ENCODE data around the gene TOLLIP. TPM values are rescaled to one million over a fixed set of nuclear protein-coding genes. Genes with fewer than 3 reads are reported as not detected.
A peak's percentile ranks its signal among the peaks of the same experiment; 100 is the strongest.

The TOLLIP gene
- total RNA-seq, 1 donor from 2014 or later = 67.5 TPM

DNA sequence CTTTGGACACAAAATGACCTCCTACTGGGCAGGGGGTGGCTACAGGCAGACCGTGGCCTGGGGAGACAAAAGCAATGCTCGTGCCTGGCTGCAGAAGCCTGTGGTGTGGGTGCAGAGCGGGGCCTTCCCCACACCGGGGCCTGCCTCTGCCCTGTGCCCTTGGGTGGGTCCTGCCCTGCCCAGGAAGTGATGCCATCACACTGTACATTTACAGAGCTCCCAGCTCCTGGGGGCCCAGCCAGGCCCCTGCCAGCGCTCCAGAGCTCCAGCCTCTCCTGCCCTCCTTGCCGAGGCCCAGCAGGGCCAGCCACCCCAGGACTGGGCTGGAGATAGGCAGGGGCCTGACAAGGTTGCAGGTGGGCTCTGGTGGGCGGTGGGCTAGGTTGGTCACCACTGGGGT, 46.4 kb downstream of the TOLLIP start:
- Mint-ChIP-seq H3K27ac (ENCODE audit: unreplicated experiment) (no peak overlapping the region), H3K36me3 (ENCODE audit: unreplicated experiment) (peaks cover 22% of the 10 kb centered on the region), H3K4me1 (ENCODE audit: low read depth, unreplicated experiment) (no peaks in the 10 kb centered on the region), H3K9me3 (ENCODE audit: unreplicated experiment) (peaks cover 9% of the 10 kb centered on the region), H3K4me3 (ENCODE audit: unreplicated experiment) (no peak overlapping the region), H3K27me3 (ENCODE audit: unreplicated experiment) (peaks cover 3% of the 10 kb centered on the region)
- TF ChIP-seq, protein P1, sequence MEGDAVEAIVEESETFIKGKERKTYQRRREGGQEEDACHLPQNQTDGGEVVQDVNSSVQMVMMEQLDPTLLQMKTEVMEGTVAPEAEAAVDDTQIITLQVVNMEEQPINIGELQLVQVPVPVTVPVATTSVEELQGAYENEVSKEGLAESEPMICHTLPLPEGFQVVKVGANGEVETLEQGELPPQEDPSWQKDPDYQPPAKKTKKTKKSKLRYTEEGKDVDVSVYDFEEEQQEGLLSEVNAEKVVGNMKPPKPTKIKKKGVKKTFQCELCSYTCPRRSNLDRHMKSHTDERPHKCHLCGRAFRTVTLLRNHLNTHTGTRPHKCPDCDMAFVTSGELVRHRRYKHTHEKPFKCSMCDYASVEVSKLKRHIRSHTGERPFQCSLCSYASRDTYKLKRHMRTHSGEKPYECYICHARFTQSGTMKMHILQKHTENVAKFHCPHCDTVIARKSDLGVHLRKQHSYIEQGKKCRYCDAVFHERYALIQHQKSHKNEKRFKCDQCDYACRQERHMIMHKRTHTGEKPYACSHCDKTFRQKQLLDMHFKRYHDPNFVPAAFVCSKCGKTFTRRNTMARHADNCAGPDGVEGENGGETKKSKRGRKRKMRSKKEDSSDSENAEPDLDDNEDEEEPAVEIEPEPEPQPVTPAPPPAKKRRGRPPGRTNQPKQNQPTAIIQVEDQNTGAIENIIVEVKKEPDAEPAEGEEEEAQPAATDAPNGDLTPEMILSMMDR (IDR thresholded peaks at IDR 0.05; ENCODE audit: partially characterized antibody, unreplicated experiment) = no peak
- DNase-seq = no peak

DNA sequence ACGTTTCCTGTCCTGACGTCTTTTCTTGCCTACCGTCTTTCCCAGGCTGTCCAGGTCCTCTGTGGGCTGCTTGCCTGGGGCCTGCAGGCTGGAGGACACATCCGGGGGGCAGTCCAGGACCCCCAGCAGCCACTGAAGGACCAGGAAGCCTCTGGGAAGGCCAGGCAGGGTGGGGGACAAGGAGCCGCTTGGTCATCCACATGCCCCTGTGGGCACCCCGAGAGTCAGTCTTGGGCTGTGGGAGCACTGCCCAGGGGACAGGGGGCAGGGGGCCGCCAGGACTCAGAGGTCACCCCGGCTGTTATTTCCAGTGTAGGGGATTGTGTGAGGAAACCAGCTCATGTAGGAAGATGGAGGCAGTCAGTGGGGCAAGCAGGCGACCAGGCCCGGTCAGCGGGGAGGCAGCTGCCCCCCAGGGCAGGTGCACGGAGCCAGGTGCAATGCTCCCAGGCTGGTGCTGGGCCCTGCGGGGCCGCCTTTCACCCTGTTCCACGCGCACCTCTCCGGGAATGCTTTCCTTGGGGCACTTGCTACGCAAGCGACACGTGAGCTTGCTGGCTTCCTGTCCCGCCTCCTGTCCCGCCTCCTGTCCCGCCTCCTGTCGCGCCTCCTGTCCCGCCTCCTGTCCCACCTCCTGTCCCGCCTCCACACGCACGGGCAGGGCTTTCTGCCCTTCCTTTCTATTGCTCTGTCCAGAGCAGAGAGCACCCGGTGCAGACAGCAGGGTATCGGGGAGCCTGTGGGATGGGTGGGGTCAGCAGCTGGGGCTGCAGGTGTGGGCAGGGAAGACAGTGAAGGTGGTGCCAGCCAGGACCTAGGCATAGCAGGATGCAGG, 47.0 kb downstream of the TOLLIP start:
- H3K36me3 Mint-ChIP-seq (ENCODE audit: unreplicated experiment) = peaks cover 21% of the 10 kb centered on the region
- no peaks in the 10 kb centered on the region for H3K4me1 Mint-ChIP-seq (ENCODE audit: low read depth, unreplicated experiment)
- H3K27ac Mint-ChIP-seq (ENCODE audit: unreplicated experiment) = peak overlapping the region; percentile 48
- peaks cover 3% of the 10 kb centered on the region for H3K27me3 Mint-ChIP-seq (ENCODE audit: unreplicated experiment)
- H3K4me3 Mint-ChIP-seq (ENCODE audit: unreplicated experiment) = no peak overlapping the region
- DNase-seq = peak; percentile 81
- TF ChIP-seq, protein P1 (IDR thresholded peaks at IDR 0.05; ENCODE audit: partially characterized antibody, unreplicated experiment) = no peak
- H3K9me3 Mint-ChIP-seq (ENCODE audit: unreplicated experiment) = peaks cover 9% of the 10 kb centered on the region

DNA sequence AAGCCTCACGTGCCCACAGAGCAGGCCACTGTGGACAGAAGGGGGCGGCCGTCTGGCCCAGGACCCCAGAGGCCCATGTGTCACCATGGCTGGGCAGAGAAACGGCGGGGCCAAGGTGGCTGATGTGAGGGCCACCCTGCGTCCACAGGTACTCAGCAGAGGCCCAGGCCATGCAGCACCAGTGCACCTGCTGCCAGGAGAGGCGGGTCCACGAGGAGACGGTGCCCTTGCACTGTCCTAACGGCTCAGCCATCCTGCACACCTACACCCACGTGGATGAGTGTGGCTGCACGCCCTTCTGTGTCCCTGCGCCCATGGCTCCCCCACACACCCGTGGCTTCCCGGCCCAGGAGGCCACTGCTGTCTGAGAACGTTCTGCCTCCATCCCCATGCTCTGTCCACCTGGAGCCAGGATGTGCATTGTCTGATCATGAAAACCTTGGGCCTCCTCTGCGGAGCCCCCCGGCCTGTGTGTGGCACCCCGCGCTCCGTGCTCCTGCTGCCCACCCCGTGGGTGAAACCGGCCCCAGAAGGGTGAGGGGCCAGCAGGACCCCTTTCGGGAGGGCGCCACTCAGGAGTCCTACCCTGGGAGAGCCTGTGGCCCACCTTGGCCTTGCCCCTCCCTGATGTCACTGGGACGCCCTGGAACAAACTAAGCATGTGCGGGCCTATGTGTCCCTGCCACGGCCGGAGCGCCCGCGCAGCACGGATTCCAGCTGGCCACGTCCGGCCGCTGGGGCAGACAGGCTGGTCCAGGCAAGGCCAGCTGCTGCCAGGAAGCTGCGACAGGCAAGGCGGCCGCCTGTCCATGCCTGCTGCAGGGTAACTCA, 48.0 kb downstream of the TOLLIP start:
- Mint-ChIP-seq H3K4me3 (ENCODE audit: unreplicated experiment) (no peak overlapping the region), H3K27ac (ENCODE audit: unreplicated experiment) (no peak overlapping the region), H3K36me3 (ENCODE audit: unreplicated experiment) (peaks cover 12% of the 10 kb centered on the region), H3K27me3 (ENCODE audit: unreplicated experiment) (peaks cover 3% of the 10 kb centered on the region), H3K9me3 (ENCODE audit: unreplicated experiment) (peaks cover 9% of the 10 kb centered on the region), H3K4me1 (ENCODE audit: low read depth, unreplicated experiment) (no peaks in the 10 kb centered on the region)
- TF ChIP-seq, protein P1 (IDR thresholded peaks at IDR 0.05; ENCODE audit: partially characterized antibody, unreplicated experiment) = no peak
- DNase-seq = peak; percentile 12

DNA sequence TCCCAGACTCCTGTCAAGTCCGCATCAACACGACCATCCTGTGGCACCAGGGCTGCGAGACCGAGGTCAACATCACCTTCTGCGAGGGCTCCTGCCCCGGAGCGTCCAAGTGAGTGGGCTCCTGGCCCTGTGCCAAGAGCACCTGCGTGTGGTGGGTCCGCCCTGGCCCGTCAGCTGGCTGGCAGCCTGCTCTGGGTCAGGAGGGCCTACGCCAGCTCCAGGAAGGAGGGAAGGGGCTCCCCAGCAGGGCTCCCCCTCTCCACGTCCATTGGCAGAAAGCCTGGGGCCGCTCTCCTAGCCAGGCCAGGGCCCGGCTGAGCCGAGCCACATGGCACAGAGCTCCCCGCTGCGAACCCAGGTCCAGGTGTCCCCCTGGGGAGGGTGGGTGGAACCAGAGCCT, 48.8 kb downstream of the TOLLIP start:
- TF ChIP-seq, protein P1 (IDR thresholded peaks at IDR 0.05; ENCODE audit: partially characterized antibody, unreplicated experiment) = no peak
- Mint-ChIP-seq H3K36me3 (ENCODE audit: unreplicated experiment) (peaks cover 12% of the 10 kb centered on the region), H3K27me3 (ENCODE audit: unreplicated experiment) (peaks cover 3% of the 10 kb centered on the region), H3K27ac (ENCODE audit: unreplicated experiment) (no peak overlapping the region), H3K9me3 (ENCODE audit: unreplicated experiment) (peaks cover 6% of the 10 kb centered on the region), H3K4me1 (ENCODE audit: low read depth, unreplicated experiment) (no peaks in the 10 kb centered on the region), H3K4me3 (ENCODE audit: unreplicated experiment) (no peak overlapping the region)
- DNase-seq = peak; percentile 15
